ENCODE data around the gene TIGD4.
A peak's percentile ranks its signal among the peaks of the same experiment; 100 is the strongest.
"Not testable (repeated sequence)": the region's sequence is repeated elsewhere in the genome, so short reads cannot be mapped to it uniquely, and the experiment has no call there.

TIGD4 gene

GRCh38 chr4:152778656-152779512 is 646 bp downstream of the TIGD4 start:
- peak; percentile 39 for DNase-seq

GRCh38 chr4:152777488-152777887 is 2.0 kb downstream of the TIGD4 start:
- DNase-seq = no peak

DNA sequence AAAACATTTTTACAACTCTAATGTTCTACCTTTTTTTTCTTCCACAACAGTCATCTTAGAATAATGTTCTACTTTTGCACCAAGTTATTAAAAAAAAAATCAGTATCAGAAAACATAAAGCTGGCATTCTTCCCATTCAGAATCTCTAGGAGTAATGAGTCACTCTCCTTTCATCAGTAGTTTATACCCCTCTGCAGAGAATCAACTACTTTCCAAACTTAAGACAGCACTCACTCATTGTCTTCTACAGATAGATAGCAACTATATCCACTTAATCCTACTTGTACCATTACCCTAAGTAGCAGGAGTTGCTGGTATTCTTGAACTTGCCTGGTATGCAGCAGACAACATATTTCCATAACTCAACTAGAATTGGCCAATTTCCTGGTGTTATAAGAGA is 3.2 kb downstream of the TIGD4 start:
- no peak for DNase-seq

DNA sequence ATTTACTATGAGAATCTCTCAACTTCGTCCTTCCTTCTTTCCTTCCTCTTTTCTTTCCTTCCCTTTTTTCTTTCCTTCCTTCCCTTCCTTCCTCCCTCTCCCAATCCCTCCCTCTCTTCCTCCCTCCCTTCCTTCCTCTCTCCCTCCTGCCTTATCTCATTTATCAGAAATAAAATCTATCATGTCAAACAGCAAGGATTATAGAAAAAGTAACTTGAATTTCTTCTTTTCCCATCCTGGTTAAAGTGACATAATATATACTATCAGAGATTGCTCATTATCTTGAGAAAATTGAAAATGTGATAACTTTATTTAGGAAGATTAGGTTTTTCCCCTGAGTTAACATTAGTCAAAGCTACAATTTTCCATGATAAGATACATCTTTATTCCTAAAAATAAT is 5.6 kb downstream of the TIGD4 start:
- DNase-seq = no peak

DNA sequence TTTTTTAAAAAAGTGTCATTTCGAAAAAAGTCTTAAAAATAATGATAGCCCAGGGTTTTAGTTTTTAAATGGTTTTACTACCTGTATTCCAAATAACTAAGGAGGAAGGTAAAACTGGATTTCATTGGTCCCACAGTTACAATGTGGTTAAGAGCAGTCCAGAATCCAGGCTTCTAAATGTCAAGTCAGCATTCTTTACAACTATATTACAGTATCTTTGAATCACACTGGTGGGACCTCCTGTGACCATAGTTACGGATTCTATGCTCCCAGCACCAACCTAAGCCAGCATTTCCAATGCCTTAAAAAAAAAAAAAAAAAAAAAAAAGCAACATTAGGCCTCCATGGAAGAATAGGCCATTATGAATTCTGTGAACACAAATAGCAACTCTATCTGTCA is 6.2 kb downstream of the TIGD4 start:
- no peak for DNase-seq

- no peak for DNase-seq
These were observed 7.6 kb downstream of the TIGD4 start for GRCh38 chr4:152771741-152772533.

GRCh38 chr4:152765069-152765737 is 14.3 kb downstream of the TIGD4 start:
- not testable (repeated sequence) for DNase-seq

- no peak for DNase-seq
These were observed 15.7 kb downstream of the TIGD4 start for GRCh38 chr4:152763796-152764195.

DNA sequence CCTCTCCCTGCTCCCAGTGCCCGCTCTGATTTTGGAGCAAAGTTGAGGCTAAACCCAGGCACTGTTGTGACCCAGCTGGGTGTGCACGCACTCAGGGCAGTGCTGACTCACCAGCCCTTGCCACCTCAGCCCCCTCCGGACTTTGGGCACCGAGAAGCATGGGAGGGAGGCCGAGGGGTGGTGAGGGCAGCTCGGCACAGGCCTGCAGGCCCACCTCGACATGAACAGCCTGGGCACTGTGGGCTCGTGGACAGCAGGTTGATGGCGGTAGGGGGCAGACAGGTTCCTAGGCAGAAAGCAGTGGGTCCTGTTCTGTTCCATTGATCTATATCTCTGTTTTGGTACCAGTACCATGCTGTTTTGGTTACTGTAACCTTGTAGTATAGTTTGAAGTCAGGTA is 30.9 kb downstream of the TIGD4 start:
- DNase-seq = no peak

GRCh38 chr4:152747444-152747843 is 32.1 kb downstream of the TIGD4 start:
- DNase-seq = no peak

- no peak for DNase-seq
These were observed 40.7 kb downstream of the TIGD4 start for GRCh38 chr4:152738827-152739226.

DNA sequence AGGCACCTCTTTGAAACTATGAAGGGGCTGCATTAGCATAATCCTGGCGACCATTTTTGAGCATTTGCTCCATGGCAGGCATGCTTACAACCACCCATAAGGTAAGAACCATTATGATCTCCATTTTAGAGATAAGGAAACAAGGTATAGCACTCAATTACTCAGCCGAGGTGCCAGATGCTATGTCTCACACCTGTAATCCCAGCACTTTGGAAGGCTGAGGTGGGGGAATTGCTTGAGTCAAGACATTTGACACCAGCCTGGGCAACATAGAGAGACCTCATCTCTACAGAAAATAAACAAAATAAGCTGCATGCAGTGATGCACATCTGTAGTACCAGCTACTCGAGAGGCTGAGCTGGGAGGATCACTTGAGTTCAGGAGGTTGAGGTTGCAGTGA is 43.6 kb downstream of the TIGD4 start:
- no peak for DNase-seq

DNA sequence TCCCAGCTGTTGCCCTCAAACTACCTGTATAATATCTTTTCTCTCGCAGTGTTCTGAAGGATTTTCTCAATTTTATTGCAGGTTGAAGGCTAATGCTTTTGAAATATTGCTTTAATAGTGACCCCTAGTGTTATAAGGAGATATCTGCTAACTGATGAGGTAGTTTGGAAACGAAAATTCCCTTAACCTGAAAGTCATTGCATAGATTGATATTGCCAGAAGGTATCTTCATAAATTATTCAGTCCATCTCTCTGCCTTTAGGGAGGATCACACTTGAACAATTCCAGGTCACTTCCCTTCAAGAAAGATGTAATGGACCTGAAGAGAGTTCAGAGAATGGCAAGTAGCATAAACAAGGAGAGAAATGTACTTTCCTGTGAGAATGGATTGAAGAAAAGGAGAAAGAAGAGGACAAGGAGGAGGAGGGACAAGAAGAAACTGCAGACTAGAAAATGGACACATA is 44.1 kb downstream of the TIGD4 start:
- DNase-seq = peak; percentile 35

- DNase-seq = no peak
These were observed 44.9 kb downstream of the TIGD4 start for GRCh38 chr4:152734699-152735050.

DNA sequence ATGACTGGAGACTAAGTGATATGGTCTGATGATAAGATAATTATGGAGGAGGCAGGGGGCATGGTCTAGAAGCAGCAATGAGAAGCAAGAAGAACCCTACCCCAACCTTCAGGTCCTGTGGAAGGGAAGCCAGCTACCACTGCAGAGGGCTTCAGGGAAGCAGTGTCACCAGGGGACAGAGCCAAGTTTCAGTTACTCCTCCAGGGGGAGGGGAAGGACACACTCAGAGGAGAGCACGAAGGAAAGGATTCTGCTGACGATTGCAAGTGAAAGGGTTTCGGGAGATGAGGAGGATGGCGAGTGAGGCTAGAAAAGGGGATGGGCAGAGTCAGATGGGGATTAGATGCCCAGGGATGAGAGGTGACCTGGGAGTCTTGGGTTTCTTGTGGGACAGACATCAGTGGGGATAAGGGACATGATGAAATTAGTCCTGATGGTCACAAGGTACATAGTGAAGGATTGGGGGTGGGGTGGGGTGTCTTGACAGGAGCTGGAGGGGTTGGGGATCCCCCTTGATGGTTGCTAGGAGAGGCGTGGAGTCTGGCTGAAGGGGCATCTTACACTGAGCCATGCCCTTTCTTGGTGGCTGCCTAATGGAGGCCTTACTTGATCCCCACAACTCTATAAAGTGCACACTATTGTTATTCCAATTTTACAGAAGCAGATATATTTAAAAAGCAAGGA is 45.4 kb downstream of the TIGD4 start:
- no peak for DNase-seq

DNA sequence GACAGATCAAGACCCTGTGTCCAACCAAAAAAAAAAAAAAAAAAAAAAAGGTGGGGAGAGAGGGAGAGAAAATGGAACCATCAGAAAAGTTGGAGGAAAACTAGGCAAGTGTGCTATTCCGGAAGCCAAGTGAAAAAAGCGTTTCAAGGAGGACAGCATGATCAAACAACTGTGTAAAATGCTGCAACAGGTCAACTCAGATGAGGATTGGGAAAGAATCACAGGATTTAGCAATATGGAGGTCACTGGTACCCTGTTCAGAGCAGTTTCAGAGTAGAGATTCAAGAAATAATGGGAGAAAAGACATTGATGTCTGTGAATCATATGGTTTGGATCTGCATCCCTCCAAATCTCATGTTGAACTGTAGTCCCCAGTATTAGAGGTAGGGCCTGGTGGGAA is 47.5 kb downstream of the TIGD4 start:
- no peak for DNase-seq

DNA sequence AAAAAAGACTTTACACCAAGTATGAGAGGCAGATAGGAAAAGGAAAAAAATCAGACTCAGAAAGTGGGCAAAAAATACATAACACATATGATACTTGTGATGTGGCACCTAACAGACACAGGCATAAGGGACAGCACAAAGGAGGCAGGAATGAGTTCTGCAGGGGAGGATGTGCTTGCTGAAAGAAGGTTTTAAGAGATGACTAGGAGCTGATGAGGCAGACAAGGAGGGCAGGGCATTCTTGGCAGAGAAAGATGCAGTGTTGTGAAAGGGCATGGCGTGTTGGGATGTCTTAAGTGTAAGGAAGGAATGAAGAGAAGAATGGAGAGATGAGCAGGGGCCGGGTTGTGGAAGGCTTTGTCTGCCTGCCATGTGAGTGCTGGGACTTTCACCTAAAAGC is 50.1 kb downstream of the TIGD4 start:
- DNase-seq = no peak

- no peak for DNase-seq
These were observed 51.2 kb downstream of the TIGD4 start for GRCh38 chr4:152728343-152728742.

- no peak for DNase-seq
These were observed 51.7 kb downstream of the TIGD4 start for GRCh38 chr4:152727784-152728183.

DNA sequence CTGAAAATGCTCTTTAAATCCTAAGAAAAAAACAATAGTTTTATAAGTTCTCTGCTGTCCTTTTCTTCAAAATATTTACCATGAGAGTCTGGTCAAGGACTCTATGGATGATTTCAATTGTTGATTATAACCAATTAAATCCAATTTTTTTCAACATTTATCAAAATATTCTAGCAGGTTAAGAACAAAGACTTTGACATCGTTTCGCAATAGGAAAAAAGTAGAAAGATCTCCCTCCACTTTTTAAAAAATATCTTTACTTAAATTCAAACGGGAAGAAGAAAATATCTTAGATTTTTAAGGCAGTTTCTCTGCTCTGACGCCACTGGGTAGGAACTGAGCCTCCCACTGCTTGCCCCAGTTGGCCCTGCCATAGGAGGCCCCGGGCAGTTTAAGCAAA is 55.0 kb downstream of the TIGD4 start:
- DNase-seq = no peak

DNA sequence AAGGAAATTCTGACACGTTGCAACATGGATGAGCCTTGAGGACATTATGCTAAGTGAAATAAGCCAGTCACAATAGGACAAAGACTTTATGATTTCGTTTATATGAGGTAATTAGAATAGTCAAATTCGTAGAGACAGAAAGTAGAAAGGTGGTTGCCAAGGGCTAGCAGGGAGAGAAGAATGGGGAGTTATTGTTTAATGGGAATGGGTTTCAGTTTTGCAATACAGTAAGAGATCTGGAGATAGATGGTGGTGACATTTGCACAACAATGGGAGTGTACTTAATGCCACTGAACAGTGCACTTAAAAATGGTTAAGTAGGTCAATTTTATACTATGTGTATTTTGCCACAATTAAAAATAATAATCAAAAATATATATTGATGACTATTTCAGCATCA is 56.3 kb downstream of the TIGD4 start:
- no peak for DNase-seq

GRCh38 chr4:152719801-152720556 is 59.6 kb downstream of the TIGD4 start:
- no peak for DNase-seq
